Measurements from ENCODE around the gene DHDH. TPM values are rescaled to one million over a fixed set of nuclear protein-coding genes. Genes with fewer than 3 reads are reported as not detected.

The DHDH gene
- total and polyA plus RNA-seq, 2 of the 13 experiments (the other 11 are each of a cell fraction or from before 2014, with no cell fraction given), result 0.13 to 0.91 TPM

DNA sequence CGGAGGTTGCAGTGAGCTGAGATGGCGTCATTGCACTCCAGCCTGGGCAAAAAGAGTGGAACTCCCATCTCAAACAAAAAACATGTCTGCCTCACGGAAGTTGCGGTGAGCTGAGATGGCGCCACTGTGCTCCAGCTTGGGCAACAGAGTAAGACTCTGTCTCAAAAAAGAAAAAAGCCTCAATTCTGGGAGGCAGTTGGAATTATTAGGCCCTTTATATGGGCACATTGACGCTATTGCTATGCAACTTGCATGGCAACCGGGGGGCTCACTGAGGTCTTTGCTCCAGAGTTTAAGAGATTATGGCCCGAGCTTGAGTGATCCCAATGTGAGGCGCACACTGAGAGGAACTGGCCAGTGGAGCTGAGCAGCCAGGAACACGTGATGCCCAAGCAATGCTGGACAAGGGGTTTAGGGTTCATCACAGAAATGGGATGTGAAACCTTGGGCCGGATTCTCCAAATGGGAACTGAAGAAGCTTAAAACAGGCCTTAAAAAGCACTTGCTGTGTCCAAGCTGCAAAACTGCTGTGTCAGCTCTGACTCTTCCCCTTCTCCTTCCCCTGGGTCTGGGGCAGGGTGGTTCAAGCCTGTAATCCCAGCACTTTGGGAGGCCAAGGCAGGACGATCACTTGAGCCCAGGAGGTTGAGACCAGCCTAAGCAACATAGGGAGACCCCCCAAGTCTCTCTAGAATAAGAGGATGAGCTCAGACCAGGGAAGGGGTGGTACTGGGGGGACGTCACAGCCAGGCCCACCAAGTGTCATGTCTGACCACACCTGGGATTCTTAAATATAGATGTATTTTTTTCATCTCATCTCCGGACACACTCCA is 34.1 kb downstream of the DHDH start (continued):
- TF ChIP-seq ZMYM2 (CRISPR knock-in tag; IDR thresholded peaks at IDR 0.05) (no peak), IRX3 (CRISPR knock-in tag; IDR thresholded peaks at IDR 0.05; ENCODE audit: borderline replicate concordance, low read depth) (peak; percentile 14; the same call in 1 of the 2 replicates), ZNF124 (CRISPR knock-in tag; IDR thresholded peaks at IDR 0.05) (no peak), POLR2AphosphoS2 (IDR thresholded peaks at IDR 0.05; ENCODE audit: low read depth, low read length) (no peak), ZNF766 (CRISPR knock-in tag; IDR thresholded peaks at IDR 0.05; ENCODE audit: borderline replicate concordance) (no peak), HIVEP1 (CRISPR knock-in tag; IDR thresholded peaks at IDR 0.05) (0 out of 2 replicates have a peak, but pooled peaks have one; percentile 57), HNRNPUL1 (IDR thresholded peaks at IDR 0.05; ENCODE audit: low read depth, low read length) (no peak), ARNTL (CRISPR knock-in tag; IDR thresholded peaks at IDR 0.05) (no peak), ZNF205 (CRISPR knock-in tag; IDR thresholded peaks at IDR 0.05) (no peak), NFYB (CRISPR knock-in tag; IDR thresholded peaks at IDR 0.05) (no peak; the same call in 1 of the 2 replicates), FOXA3 (CRISPR knock-in tag; IDR thresholded peaks at IDR 0.05) (no peak; the same call in none of the 2 replicates), ZNF33B (CRISPR knock-in tag; IDR thresholded peaks at IDR 0.05) (no peak), KLF15 (CRISPR knock-in tag; IDR thresholded peaks at IDR 0.05; ENCODE audit: borderline replicate concordance) (no peak; the same call in 1 of the 2 replicates), ZNF878 (CRISPR knock-in tag; IDR thresholded peaks at IDR 0.05) (peak; percentile 75; the same call in 1 of the 2 replicates), ZSCAN29 (CRISPR knock-in tag; conservative IDR thresholded peaks at IDR 0.05) (no peak), KDM5B (CRISPR knock-in tag; IDR thresholded peaks at IDR 0.05; ENCODE audit: borderline replicate concordance) (peak; percentile 43; the same call in 1 of the 2 replicates), U2AF1 (optimal IDR thresholded peaks at IDR 0.05; ENCODE audit: low read depth, low read length) (no peak), ZNF446 (CRISPR knock-in tag; IDR thresholded peaks at IDR 0.05) (no peak)
- TF ChIP-seq, protein P1, sequence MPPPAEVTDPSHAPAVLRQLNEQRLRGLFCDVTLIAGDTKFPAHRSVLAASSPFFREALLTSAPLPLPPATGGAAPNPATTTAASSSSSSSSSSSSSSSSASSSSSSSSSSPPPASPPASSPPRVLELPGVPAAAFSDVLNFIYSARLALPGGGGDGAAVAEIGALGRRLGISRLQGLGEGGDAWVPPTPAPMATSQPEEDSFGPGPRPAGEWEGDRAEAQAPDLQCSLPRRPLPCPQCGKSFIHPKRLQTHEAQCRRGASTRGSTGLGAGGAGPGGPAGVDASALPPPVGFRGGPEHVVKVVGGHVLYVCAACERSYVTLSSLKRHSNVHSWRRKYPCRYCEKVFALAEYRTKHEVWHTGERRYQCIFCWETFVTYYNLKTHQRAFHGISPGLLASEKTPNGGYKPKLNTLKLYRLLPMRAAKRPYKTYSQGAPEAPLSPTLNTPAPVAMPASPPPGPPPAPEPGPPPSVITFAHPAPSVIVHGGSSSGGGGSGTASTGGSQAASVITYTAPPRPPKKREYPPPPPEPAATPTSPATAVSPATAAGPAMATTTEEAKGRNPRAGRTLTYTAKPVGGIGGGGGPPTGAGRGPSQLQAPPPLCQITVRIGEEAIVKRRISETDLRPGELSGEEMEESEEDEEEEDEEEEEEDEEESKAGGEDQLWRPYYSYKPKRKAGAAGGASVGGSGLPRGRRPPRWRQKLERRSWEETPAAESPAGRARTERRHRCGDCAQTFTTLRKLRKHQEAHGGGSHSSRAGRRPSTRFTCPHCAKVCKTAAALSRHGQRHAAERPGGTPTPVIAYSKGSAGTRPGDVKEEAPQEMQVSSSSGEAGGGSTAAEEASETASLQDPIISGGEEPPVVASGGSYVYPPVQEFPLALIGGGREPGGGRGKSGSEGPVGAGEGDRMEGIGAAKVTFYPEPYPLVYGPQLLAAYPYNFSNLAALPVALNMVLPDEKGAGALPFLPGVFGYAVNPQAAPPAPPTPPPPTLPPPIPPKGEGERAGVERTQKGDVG (CRISPR knock-in tag; IDR thresholded peaks at IDR 0.05; ENCODE audit: borderline replicate concordance), result peak; percentile 89
- TF ChIP-seq, protein P2, sequence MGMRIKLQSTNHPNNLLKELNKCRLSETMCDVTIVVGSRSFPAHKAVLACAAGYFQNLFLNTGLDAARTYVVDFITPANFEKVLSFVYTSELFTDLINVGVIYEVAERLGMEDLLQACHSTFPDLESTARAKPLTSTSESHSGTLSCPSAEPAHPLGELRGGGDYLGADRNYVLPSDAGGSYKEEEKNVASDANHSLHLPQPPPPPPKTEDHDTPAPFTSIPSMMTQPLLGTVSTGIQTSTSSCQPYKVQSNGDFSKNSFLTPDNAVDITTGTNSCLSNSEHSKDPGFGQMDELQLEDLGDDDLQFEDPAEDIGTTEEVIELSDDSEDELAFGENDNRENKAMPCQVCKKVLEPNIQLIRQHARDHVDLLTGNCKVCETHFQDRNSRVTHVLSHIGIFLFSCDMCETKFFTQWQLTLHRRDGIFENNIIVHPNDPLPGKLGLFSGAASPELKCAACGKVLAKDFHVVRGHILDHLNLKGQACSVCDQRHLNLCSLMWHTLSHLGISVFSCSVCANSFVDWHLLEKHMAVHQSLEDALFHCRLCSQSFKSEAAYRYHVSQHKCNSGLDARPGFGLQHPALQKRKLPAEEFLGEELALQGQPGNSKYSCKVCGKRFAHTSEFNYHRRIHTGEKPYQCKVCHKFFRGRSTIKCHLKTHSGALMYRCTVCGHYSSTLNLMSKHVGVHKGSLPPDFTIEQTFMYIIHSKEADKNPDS (CRISPR knock-in tag; IDR thresholded peaks at IDR 0.05), result no peak
- TF ChIP-seq, protein P3, sequence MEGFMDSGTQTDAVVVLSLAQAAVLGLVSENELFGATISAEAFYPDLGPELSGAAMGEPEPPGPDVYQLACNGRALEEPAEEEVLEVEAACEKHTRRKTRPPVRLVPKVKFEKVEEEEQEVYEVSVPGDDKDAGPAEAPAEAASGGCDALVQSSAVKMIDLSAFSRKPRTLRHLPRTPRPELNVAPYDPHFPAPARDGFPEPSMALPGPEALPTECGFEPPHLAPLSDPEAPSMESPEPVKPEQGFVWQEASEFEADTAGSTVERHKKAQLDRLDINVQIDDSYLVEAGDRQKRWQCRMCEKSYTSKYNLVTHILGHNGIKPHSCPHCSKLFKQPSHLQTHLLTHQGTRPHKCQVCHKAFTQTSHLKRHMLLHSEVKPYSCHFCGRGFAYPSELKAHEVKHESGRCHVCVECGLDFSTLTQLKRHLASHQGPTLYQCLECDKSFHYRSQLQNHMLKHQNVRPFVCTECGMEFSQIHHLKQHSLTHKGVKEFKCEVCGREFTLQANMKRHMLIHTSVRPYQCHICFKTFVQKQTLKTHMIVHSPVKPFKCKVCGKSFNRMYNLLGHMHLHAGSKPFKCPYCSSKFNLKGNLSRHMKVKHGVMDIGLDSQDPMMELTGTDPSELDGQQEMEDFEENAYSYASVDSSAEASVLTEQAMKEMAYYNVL (CRISPR knock-in tag; IDR thresholded peaks at IDR 0.05; ENCODE audit: borderline replicate concordance), result no peak
- TF ChIP-seq, protein P4, sequence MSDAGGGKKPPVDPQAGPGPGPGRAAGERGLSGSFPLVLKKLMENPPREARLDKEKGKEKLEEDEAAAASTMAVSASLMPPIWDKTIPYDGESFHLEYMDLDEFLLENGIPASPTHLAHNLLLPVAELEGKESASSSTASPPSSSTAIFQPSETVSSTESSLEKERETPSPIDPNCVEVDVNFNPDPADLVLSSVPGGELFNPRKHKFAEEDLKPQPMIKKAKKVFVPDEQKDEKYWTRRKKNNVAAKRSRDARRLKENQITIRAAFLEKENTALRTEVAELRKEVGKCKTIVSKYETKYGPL (CRISPR knock-in tag; IDR thresholded peaks at IDR 0.05), result peak; percentile 12; the same call in 1 of the 2 replicates
